ENCODE measurements around the gene ATP1A2.

Gene ATP1A2

DNA sequence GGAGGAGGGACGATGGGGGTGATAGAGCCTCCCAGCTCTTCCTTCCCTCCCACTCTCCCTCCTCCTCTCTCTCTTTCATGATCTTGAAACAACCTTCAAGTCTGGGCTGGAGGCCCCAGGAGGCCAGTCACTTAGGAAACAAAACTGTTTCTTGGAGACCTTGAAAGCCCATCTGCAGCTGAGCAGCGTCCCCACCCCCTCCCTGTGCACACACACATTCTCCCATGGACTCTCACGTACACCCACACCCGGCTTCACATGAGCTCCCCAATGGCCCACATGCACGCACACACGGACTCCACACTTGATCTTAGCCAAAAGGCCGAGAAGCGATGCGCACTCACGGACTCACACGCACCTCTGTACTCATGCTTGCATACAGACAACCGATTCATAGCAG is 3.2 kb upstream of the ATP1A2 start:
- Histone ChIP-seq H3K9ac (ENCODE audit: low read length) (no peak overlapping the region), H2BK12ac (ENCODE audit: low read length) (no peak overlapping the region), H3K79me1 (ENCODE audit: low read length) (no peaks in the 10 kb centered on the region), H2BK120ac (ENCODE audit: insufficient read depth, low read length, poor library complexity) (no peak overlapping the region), H3K27me3 (ENCODE audit: insufficient read depth, low read length) (no peaks in the 10 kb centered on the region), H3K18ac (ENCODE audit: low read length) (no peak overlapping the region), H3K23ac (ENCODE audit: low read length) (no peak overlapping the region), H4K8ac (ENCODE audit: low read depth, low read length) (no peak overlapping the region), H4K91ac (ENCODE audit: low read depth, low read length) (no peak overlapping the region), H4K12ac (ENCODE audit: low read depth, low read length) (no peak overlapping the region), H2BK5ac (ENCODE audit: low read depth, low read length, poor library complexity) (no peak overlapping the region), H3K4me1 (ENCODE audit: control insufficient read depth in 1 of 2, insufficient read depth in 2 of 2, low read length in 2 of 2) (peaks cover 0 to 1% of the 10 kb centered on the region in 2 experiments), H3K9me3 (ENCODE audit: insufficient read depth, low read depth, low read length) (peaks cover 3% of the 10 kb centered on the region), H3K4ac (ENCODE audit: low read depth, low read length) (no peak overlapping the region), H3K14ac (ENCODE audit: low read length) (no peak overlapping the region), H3K4me3 (ENCODE audit: low read depth, low read length) (no peak overlapping the region), H2AK5ac (ENCODE audit: low read length) (no peak overlapping the region), H2AFZ (ENCODE audit: insufficient read depth, low read length, poor library complexity) (no peak overlapping the region), H3K79me2 (ENCODE audit: control insufficient read depth, insufficient read depth, low read length, poor library complexity) (no peaks in the 10 kb centered on the region), H3K27ac (ENCODE audit: low read depth, low read length) (no peak overlapping the region), H3K4me2 (ENCODE audit: low read length) (no peak overlapping the region), H3K36me3 (ENCODE audit: control insufficient read depth in 1 of 2, insufficient read depth in 2 of 2, low read length in 2 of 2) (no peaks in the 10 kb centered on the region)
- no peak for DNase-seq
- no CpG with 5 or more reads among the region's 12 CpGs for WGBS (ENCODE audit: extremely low coverage, insufficient coverage, insufficient read length)

DNA sequence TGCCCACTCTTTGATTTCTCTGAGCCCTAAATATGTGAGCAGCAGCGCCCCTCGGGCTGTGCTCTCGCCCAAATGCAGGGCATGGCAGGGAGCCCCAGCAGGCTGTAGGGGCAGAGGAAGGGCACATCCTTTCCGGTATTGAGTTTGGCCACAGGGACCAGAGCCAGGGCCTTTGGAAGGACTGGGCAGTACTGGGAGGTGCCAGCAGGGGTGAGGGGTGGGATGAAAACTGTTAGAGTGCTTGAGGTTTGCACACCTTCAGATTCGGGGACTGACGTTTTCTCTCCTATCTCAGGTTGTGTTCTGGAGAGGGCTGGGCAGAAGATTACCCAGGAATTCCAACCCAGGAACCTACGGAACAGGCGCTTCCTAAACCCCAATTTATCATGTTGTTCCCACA is 2.2 kb upstream of the ATP1A2 start:
- H3K4me3 ChIP-seq (ENCODE audit: low read depth, low read length), result no peak overlapping the region
- H3K4me1 ChIP-seq (ENCODE audit: control insufficient read depth in 1 of 2, insufficient read depth in 2 of 2, low read length in 2 of 2), result no peaks in the 10 kb centered on the region
- H3K23ac ChIP-seq (ENCODE audit: low read length), result no peak overlapping the region
- H3K79me2 ChIP-seq (ENCODE audit: control insufficient read depth, insufficient read depth, low read length, poor library complexity), result no peaks in the 10 kb centered on the region
- no peak overlapping the region for H4K12ac ChIP-seq (ENCODE audit: low read depth, low read length)
- H3K27me3 ChIP-seq (ENCODE audit: insufficient read depth, low read length), result no peaks in the 10 kb centered on the region
- H2AK5ac ChIP-seq (ENCODE audit: low read length), result no peak overlapping the region
- no peak overlapping the region for H2BK12ac ChIP-seq (ENCODE audit: low read length)
- H3K18ac ChIP-seq (ENCODE audit: low read length), result no peak overlapping the region
- peaks cover 3% of the 10 kb centered on the region for H3K9me3 ChIP-seq (ENCODE audit: insufficient read depth, low read depth, low read length)
- H4K8ac ChIP-seq (ENCODE audit: low read depth, low read length), result no peak overlapping the region
- no peaks in the 10 kb centered on the region for H3K79me1 ChIP-seq (ENCODE audit: low read length)
- no peak overlapping the region for H3K14ac ChIP-seq (ENCODE audit: low read length)
- WGBS (ENCODE audit: extremely low coverage, insufficient coverage, insufficient read length), result no CpG with 5 or more reads among the region's 8 CpGs
- no peak overlapping the region for H2BK5ac ChIP-seq (ENCODE audit: low read depth, low read length, poor library complexity)
- H3K4ac ChIP-seq (ENCODE audit: low read depth, low read length), result no peak overlapping the region
- no peak overlapping the region for H2BK120ac ChIP-seq (ENCODE audit: insufficient read depth, low read length, poor library complexity)
- H3K36me3 ChIP-seq (ENCODE audit: control insufficient read depth in 1 of 2, insufficient read depth in 2 of 2, low read length in 2 of 2), result no peaks in the 10 kb centered on the region
- H4K91ac ChIP-seq (ENCODE audit: low read depth, low read length), result no peak overlapping the region
- DNase-seq, result no peak
- no peak overlapping the region for H3K4me2 ChIP-seq (ENCODE audit: low read length)
- H2AFZ ChIP-seq (ENCODE audit: insufficient read depth, low read length, poor library complexity), result no peak overlapping the region
- H3K27ac ChIP-seq (ENCODE audit: low read depth, low read length), result no peak overlapping the region
- H3K9ac ChIP-seq (ENCODE audit: low read length), result no peak overlapping the region

DNA sequence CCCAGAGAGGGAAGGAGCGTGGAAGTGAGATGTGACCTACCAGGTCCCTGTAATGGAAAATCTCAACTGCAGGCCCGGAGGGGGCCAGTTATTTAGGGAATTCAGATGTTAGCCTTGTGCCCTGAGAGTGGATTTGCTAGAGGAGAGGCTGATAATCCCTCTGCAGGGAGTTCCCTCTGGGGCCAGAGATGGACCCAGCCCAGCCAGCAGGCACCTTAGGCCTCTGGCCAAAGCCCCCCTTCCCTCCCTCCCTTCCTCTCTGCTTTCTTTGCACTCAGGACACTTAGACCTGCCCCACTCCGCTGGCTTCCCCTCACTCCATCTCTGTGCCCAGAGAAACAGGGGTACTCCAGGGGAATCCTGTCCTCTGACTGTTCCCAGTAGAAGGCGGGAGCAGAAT is 1.5 kb upstream of the ATP1A2 start:
- H3K18ac ChIP-seq (ENCODE audit: low read length), result no peak overlapping the region
- H2BK5ac ChIP-seq (ENCODE audit: low read depth, low read length, poor library complexity), result no peak overlapping the region
- H3K27ac ChIP-seq (ENCODE audit: low read depth, low read length), result no peak overlapping the region
- peaks cover 3% of the 10 kb centered on the region for H3K9me3 ChIP-seq (ENCODE audit: insufficient read depth, low read depth, low read length)
- no peaks in the 10 kb centered on the region for H3K36me3 ChIP-seq (ENCODE audit: control insufficient read depth in 1 of 2, insufficient read depth in 2 of 2, low read length in 2 of 2)
- no peak overlapping the region for H4K8ac ChIP-seq (ENCODE audit: low read depth, low read length)
- H2BK120ac ChIP-seq (ENCODE audit: insufficient read depth, low read length, poor library complexity), result no peak overlapping the region
- no peaks in the 10 kb centered on the region for H3K79me2 ChIP-seq (ENCODE audit: control insufficient read depth, insufficient read depth, low read length, poor library complexity)
- no peak overlapping the region for H3K14ac ChIP-seq (ENCODE audit: low read length)
- H3K4me3 ChIP-seq (ENCODE audit: low read depth, low read length), result no peak overlapping the region
- H3K27me3 ChIP-seq (ENCODE audit: insufficient read depth, low read length), result no peaks in the 10 kb centered on the region
- H3K23ac ChIP-seq (ENCODE audit: low read length), result no peak overlapping the region
- no peak overlapping the region for H3K4me2 ChIP-seq (ENCODE audit: low read length)
- H4K91ac ChIP-seq (ENCODE audit: low read depth, low read length), result no peak overlapping the region
- H2AFZ ChIP-seq (ENCODE audit: insufficient read depth, low read length, poor library complexity), result no peak overlapping the region
- DNase-seq, result no peak
- H3K9ac ChIP-seq (ENCODE audit: low read length), result no peak overlapping the region
- no peak overlapping the region for H2AK5ac ChIP-seq (ENCODE audit: low read length)
- H4K12ac ChIP-seq (ENCODE audit: low read depth, low read length), result no peak overlapping the region
- H3K79me1 ChIP-seq (ENCODE audit: low read length), result no peaks in the 10 kb centered on the region
- WGBS (ENCODE audit: extremely low coverage, insufficient coverage, insufficient read length), result no CpG with 5 or more reads among the region's 4 CpGs
- no peak overlapping the region for H2BK12ac ChIP-seq (ENCODE audit: low read length)
- no peaks in the 10 kb centered on the region for H3K4me1 ChIP-seq (ENCODE audit: control insufficient read depth in 1 of 2, insufficient read depth in 2 of 2, low read length in 2 of 2)
- no peak overlapping the region for H3K4ac ChIP-seq (ENCODE audit: low read depth, low read length)

GRCh38 chr1:160116283-160117147 is 956 bp downstream of the ATP1A2 start:
- no peak overlapping the region for H3K14ac ChIP-seq (ENCODE audit: low read length)
- no peak overlapping the region for H2BK5ac ChIP-seq (ENCODE audit: low read depth, low read length, poor library complexity)
- no peaks in the 10 kb centered on the region for H3K27me3 ChIP-seq (ENCODE audit: insufficient read depth, low read length)
- no peak overlapping the region for H2AFZ ChIP-seq (ENCODE audit: insufficient read depth, low read length, poor library complexity)
- peaks cover 3% of the 10 kb centered on the region for H3K9me3 ChIP-seq (ENCODE audit: insufficient read depth, low read depth, low read length)
- no peak overlapping the region for H4K12ac ChIP-seq (ENCODE audit: low read depth, low read length)
- H3K79me2 ChIP-seq (ENCODE audit: control insufficient read depth, insufficient read depth, low read length, poor library complexity), result no peaks in the 10 kb centered on the region
- H3K9ac ChIP-seq (ENCODE audit: low read length), result no peak overlapping the region
- H2BK120ac ChIP-seq (ENCODE audit: insufficient read depth, low read length, poor library complexity), result no peak overlapping the region
- H3K27ac ChIP-seq (ENCODE audit: low read depth, low read length), result no peak overlapping the region
- no peak overlapping the region for H3K4me2 ChIP-seq (ENCODE audit: low read length)
- no peak overlapping the region for H3K23ac ChIP-seq (ENCODE audit: low read length)
- no peaks in the 10 kb centered on the region for H3K79me1 ChIP-seq (ENCODE audit: low read length)
- no peaks in the 10 kb centered on the region for H3K4me1 ChIP-seq (ENCODE audit: control insufficient read depth in 1 of 2, insufficient read depth in 2 of 2, low read length in 2 of 2)
- no peak overlapping the region for H2AK5ac ChIP-seq (ENCODE audit: low read length)
- no peak for DNase-seq
- no peak overlapping the region for H3K4ac ChIP-seq (ENCODE audit: low read depth, low read length)
- H4K91ac ChIP-seq (ENCODE audit: low read depth, low read length), result no peak overlapping the region
- no peak overlapping the region for H3K4me3 ChIP-seq (ENCODE audit: low read depth, low read length)
- no CpG with 5 or more reads among the region's 12 CpGs for WGBS (ENCODE audit: extremely low coverage, insufficient coverage, insufficient read length)
- H2BK12ac ChIP-seq (ENCODE audit: low read length), result no peak overlapping the region
- H3K18ac ChIP-seq (ENCODE audit: low read length), result no peak overlapping the region
- H3K36me3 ChIP-seq (ENCODE audit: control insufficient read depth in 1 of 2, insufficient read depth in 2 of 2, low read length in 2 of 2), result no peaks in the 10 kb centered on the region
- no peak overlapping the region for H4K8ac ChIP-seq (ENCODE audit: low read depth, low read length)

Data from trophoblast cell (in vitro differentiated cells and primary cell).